CD4-positive, alpha-beta T cell (primary cell): ENCODE results near the gene G6PC3. TPM values are rescaled to one million over a fixed set of nuclear protein-coding genes. Genes with fewer than 3 reads are reported as not detected.

ENCODE experiments used
- ATAC-seq: fragments of 200-7000 bp; cut with Tn5 transposase; one replicate; pipeline ENCODE4 v1.10.0; 2022; ENCODE audit warnings: mild to moderate bottlenecking; ENCODE audit not compliant: poor library complexity
- CTCF ChIA-PET: fragments of 350-600 bp; sonication (Branson Sonifier 250); formaldehyde crosslinking; loops from one replicate; lab custom pipeline; 2021; ENCODE audit warnings: antibody characterized with exemption, inconsistent platforms; lab: Charles Lee
- POLR2A ChIA-PET: fragments of 350-600 bp; sonication (Branson Sonifier 250); formaldehyde crosslinking; loops from one replicate; lab custom pipeline; 2021; ENCODE audit warnings: antibody characterized with exemption, inconsistent platforms; lab: Charles Lee
- DNase-seq, 14 experiments: peaks; one replicate each; pipeline ENCODE4 v3.0.0-alpha.2; 2013 to 2020; ENCODE audit warnings: mixed read lengths in 2 of 14
- H3K27ac ChIP-seq, 2 donors: one replicate each; pipeline versions ENCODE4 v1.5.1 to v1.7.0; 2013; ENCODE audit warnings: low read length in 2 of 2, low read depth in 1 of 2, mild to moderate bottlenecking in 1 of 2
- H3K27me3 ChIP-seq, 2 experiments: 1 replicate in 1 of 2; 2 replicates in 1 of 2; pipeline versions ENCODE4 v1.6.1 to v1.7.0; 2013; ENCODE audit warnings: low read length in 2 of 2, control low read depth in 1 of 2, mild to moderate bottlenecking in 1 of 2, moderate library complexity in 1 of 2; ENCODE audit not compliant: insufficient read depth in 2 of 2, control insufficient read depth in 1 of 2
- H3K36me3 ChIP-seq: one replicate; pipeline ENCODE4 v1.6.1; 2013; ENCODE audit warnings: low read length, control low read depth; ENCODE audit not compliant: insufficient read depth
- H3K4me1 ChIP-seq: one replicate; pipeline ENCODE4 v1.6.1; 2013; ENCODE audit warnings: low read length, control low read depth; ENCODE audit not compliant: insufficient read depth
- H3K4me3 ChIP-seq: one replicate; pipeline ENCODE4 v1.5.1; 2013; ENCODE audit warnings: mild to moderate bottlenecking, low read length, moderate library complexity
- H3K9me3 ChIP-seq, 2 experiments: 1 replicate in 1 of 2; 2 replicates in 1 of 2; pipeline versions ENCODE4 v1.6.1 to v1.7.0; 2013; ENCODE audit warnings: low read length in 2 of 2, mild to moderate bottlenecking in 2 of 2, control low read depth in 1 of 2, moderate library complexity in 1 of 2; ENCODE audit not compliant: control insufficient read depth in 1 of 2, insufficient read depth in 1 of 2
- H3K27ac Mint-ChIP-seq: one replicate; pipeline ENCODE4 v1.8.0; 2020; ENCODE audit warnings: mixed read lengths
- H3K27me3 Mint-ChIP-seq: one replicate; pipeline ENCODE4 v1.8.0; 2021; ENCODE audit warnings: mixed read lengths
- H3K36me3 Mint-ChIP-seq: one replicate; pipeline ENCODE4 v1.8.0; 2021; ENCODE audit warnings: low read depth, mixed read lengths
- H3K4me1 Mint-ChIP-seq: one replicate; pipeline ENCODE4 v1.8.0; 2021; ENCODE audit warnings: low read depth, mixed read lengths
- H3K4me3 Mint-ChIP-seq: one replicate; pipeline ENCODE4 v1.8.0; 2020; ENCODE audit warnings: mild to moderate bottlenecking, mixed read lengths
- H3K9me3 Mint-ChIP-seq: one replicate; pipeline ENCODE4 v1.8.0; 2020; ENCODE audit warnings: mixed read lengths
- intact Hi-C, 2 experiments: fragments of 100-400 bp; cut with DNase I in 1 of 2; cut with micrococcal nuclease in 1 of 2; formaldehyde crosslinking; loops; one replicate each; pipeline versions ENCODE4 v1.15.1 to v1.9.0; 2023 to 2025; cut with DNase I, micrococcal nuclease
- total RNA-seq, 174 experiments: library from RNA in 2 of 174; stranded (reverse) in 2 of 174; gene quantifications; one replicate each; pipeline ENCODE4 v1.2.3 and lab custom pipeline; 2021 to 2026
- TF ChIP-seq, protein P1 (sequence below): fragments of 200-600 bp; IDR thresholded peaks from one replicate; pipeline ENCODE4 v1.8.0; 2022; ENCODE audit warnings: antibody characterized with exemption, mild to moderate bottlenecking

The G6PC3 gene
- total RNA-seq, 2 experiments from 2014 or later = 5.6 to 5.8 TPM

GRCh38 chr17:44093231-44093900 lies 22.8 kb downstream of the G6PC3 start:
- ATAC-seq (no peak), DNase-seq (no peak)
- Histone ChIP-seq H3K36me3 (peaks cover 37% of the 10 kb centered on the region), H3K4me1 (peaks cover 20% of the 10 kb centered on the region), H3K4me3 (no peak overlapping the region), H3K27me3 (no peaks in the 10 kb centered on the region), H3K9me3 (no peaks in the 10 kb centered on the region), H3K27ac (no peak overlapping the region)
- H3K27me3 Mint-ChIP-seq = no peaks in the 10 kb centered on the region
- peaks cover 29% of the 10 kb centered on the region for H3K36me3 Mint-ChIP-seq
- H3K9me3 Mint-ChIP-seq = no peaks in the 10 kb centered on the region
- peaks cover 15% of the 10 kb centered on the region for H3K4me1 Mint-ChIP-seq
- ChIA-PET CTCF (no interaction called here), POLR2A (interaction anchor here (1.4 kb wide), 1 partner anchor 9 kb away, joined by 3 read pairs; no protein-coding TSS in a partner anchor)
- intact Hi-C loops = no loop called here
- H3K4me3 Mint-ChIP-seq = no peak overlapping the region
- H3K27ac Mint-ChIP-seq = no peak overlapping the region
- TF ChIP-seq, protein P1, sequence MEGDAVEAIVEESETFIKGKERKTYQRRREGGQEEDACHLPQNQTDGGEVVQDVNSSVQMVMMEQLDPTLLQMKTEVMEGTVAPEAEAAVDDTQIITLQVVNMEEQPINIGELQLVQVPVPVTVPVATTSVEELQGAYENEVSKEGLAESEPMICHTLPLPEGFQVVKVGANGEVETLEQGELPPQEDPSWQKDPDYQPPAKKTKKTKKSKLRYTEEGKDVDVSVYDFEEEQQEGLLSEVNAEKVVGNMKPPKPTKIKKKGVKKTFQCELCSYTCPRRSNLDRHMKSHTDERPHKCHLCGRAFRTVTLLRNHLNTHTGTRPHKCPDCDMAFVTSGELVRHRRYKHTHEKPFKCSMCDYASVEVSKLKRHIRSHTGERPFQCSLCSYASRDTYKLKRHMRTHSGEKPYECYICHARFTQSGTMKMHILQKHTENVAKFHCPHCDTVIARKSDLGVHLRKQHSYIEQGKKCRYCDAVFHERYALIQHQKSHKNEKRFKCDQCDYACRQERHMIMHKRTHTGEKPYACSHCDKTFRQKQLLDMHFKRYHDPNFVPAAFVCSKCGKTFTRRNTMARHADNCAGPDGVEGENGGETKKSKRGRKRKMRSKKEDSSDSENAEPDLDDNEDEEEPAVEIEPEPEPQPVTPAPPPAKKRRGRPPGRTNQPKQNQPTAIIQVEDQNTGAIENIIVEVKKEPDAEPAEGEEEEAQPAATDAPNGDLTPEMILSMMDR = no peak

GRCh38 chr17:44094701-44095387 lies 24.3 kb downstream of the G6PC3 start:
- H3K9me3 ChIP-seq = no peaks in the 10 kb centered on the region
- Mint-ChIP-seq H3K27me3 (no peaks in the 10 kb centered on the region), H3K4me1 (peaks cover 15% of the 10 kb centered on the region), H3K36me3 (peaks cover 21% of the 10 kb centered on the region), H3K4me3 (no peak overlapping the region), H3K27ac (no peak overlapping the region), H3K9me3 (no peaks in the 10 kb centered on the region)
- intact Hi-C loops = no loop called here
- DNase-seq (no peak), ATAC-seq (no peak)
- TF ChIP-seq, protein P1 = no peak
- ChIA-PET POLR2A (no interaction called here), CTCF (no interaction called here)
- H3K27ac ChIP-seq = no peak overlapping the region
- no peaks in the 10 kb centered on the region for H3K27me3 ChIP-seq
- peaks cover 20% of the 10 kb centered on the region for H3K4me1 ChIP-seq
- peaks cover 29% of the 10 kb centered on the region for H3K36me3 ChIP-seq
- no peak overlapping the region for H3K4me3 ChIP-seq

DNA sequence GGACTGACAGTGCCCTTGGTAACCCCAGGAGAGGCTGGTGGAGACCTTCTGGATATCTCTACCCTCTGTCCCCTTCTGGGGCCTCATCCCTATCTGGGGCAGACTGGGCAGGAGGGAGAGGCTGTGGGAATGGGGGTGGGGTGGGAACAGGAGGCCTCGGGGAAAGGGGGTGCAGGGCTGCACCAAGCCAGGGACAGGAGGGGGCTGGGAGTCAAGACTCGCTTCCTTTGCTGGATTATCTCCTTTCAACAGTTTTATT lies 24.8 kb downstream of the G6PC3 start:
- Histone ChIP-seq H3K4me1 (peaks cover 20% of the 10 kb centered on the region), H3K36me3 (peaks cover 29% of the 10 kb centered on the region), H3K27ac (no peak overlapping the region), H3K4me3 (no peak overlapping the region), H3K9me3 (no peaks in the 10 kb centered on the region), H3K27me3 (no peaks in the 10 kb centered on the region)
- no peaks in the 10 kb centered on the region for H3K27me3 Mint-ChIP-seq
- ATAC-seq = no peak
- ChIA-PET CTCF (no interaction called here), POLR2A (no interaction called here)
- H3K4me3 Mint-ChIP-seq = no peak overlapping the region
- TF ChIP-seq, protein P1 = no peak
- DNase-seq = no peak
- no peaks in the 10 kb centered on the region for H3K9me3 Mint-ChIP-seq
- H3K4me1 Mint-ChIP-seq = peaks cover 15% of the 10 kb centered on the region
- H3K36me3 Mint-ChIP-seq = peaks cover 21% of the 10 kb centered on the region
- no peak overlapping the region for H3K27ac Mint-ChIP-seq
- intact Hi-C loops = no loop called here
